Measurements from ENCODE around the gene MTG2. TPM values are rescaled to one million over a fixed set of nuclear protein-coding genes. Genes with fewer than 3 reads are reported as not detected.

Gene MTG2
- total and polyA plus RNA-seq, 4 donors: 5.3 to 55.3 (median 29.0) TPM

Other genes starting within 250 kb of the MTG2 start
- gene TAF4, start 117.1 kb upstream of the MTG2 start, total RNA-seq: 10 to 100 TPM; 13.2 to 19.5 TPM
- gene TAF4, start 117.1 kb upstream of the MTG2 start, polyA plus RNA-seq: 1 to 10 TPM; 2.5 to 4.7 TPM
- gene LSM14B, start 60.6 kb upstream of the MTG2 start, total RNA-seq: 10 to 100 TPM; 25.0 to 29.5 TPM
- gene LSM14B, start 60.6 kb upstream of the MTG2 start, polyA plus RNA-seq: 10 to 100 TPM; 14.5 to 14.8 TPM
- gene PSMA7, start 39.6 kb upstream of the MTG2 start, total RNA-seq: 100 to 1,000 TPM; 136 to 176 TPM
- 100 to 1,000 TPM; 235 to 259 TPM for gene PSMA7, start 39.6 kb upstream of the MTG2 start, polyA plus RNA-seq
- 10 to 100 TPM; 12.1 to 19.1 TPM for gene SS18L1, start 39.3 kb upstream of the MTG2 start, total RNA-seq
- 10 to 100 TPM in 1 of 2 donors, 1 to 10 TPM in 1; 4.9 to 10.1 TPM for gene SS18L1, start 39.3 kb upstream of the MTG2 start, polyA plus RNA-seq
- not detected for gene HRH3, start 37.2 kb downstream of the MTG2 start, total RNA-seq
- not detected for gene HRH3, start 37.2 kb downstream of the MTG2 start, polyA plus RNA-seq
- gene OSBPL2, start 55.5 kb downstream of the MTG2 start, total RNA-seq: 10 to 100 TPM; 58.0 to 71.3 TPM
- gene OSBPL2, start 55.5 kb downstream of the MTG2 start, polyA plus RNA-seq: 10 to 100 TPM; 16.2 to 27.8 TPM
- 10 to 100 TPM; 56.1 to 61.8 TPM for gene ADRM1, start 120.0 kb downstream of the MTG2 start, total RNA-seq
- gene ADRM1, start 120.0 kb downstream of the MTG2 start, polyA plus RNA-seq: 10 to 100 TPM; 41.4 to 80.9 TPM
- 100 to 1,000 TPM; 361 to 395 TPM for gene LAMA5, start 184.3 kb downstream of the MTG2 start, total RNA-seq
- gene LAMA5, start 184.3 kb downstream of the MTG2 start, polyA plus RNA-seq: 100 to 1,000 TPM in 1 of 2 donors, 10 to 100 TPM in 1; 52.2 to 345 TPM
- gene RPS21, start 204.1 kb downstream of the MTG2 start, total RNA-seq: 1,000 to 10,000 TPM in 1 of 2 donors, 100 to 1,000 TPM in 1; 965 to 1,002 TPM
- 1,000 to 10,000 TPM; 4,520 to 6,824 TPM for gene RPS21, start 204.1 kb downstream of the MTG2 start, polyA plus RNA-seq
- gene CABLES2, start 224.3 kb downstream of the MTG2 start, total RNA-seq: 1 to 10 TPM; 3.0 to 4.2 TPM
- 1 to 10 TPM; 1.8 to 2.1 TPM for gene CABLES2, start 224.3 kb downstream of the MTG2 start, polyA plus RNA-seq
- gene RBBP8NL, start 244.5 kb downstream of the MTG2 start, total RNA-seq: not detected
- gene RBBP8NL, start 244.5 kb downstream of the MTG2 start, polyA plus RNA-seq: 1 to 10 TPM in 1 of 2 donors, not detected in 1; 1.6 TPM